CD14-positive monocyte (primary cell): ENCODE data around the gene FOXA3. TPM values are rescaled to one million over a fixed set of nuclear protein-coding genes. Genes with fewer than 3 reads are reported as not detected.

ENCODE experiments used
- DNase-seq, 3 donors: peaks; one replicate each; pipeline ENCODE4 v3.0.0-alpha.2; 2011 to 2022
- H2AFZ ChIP-seq: 2 replicates; pipeline ENCODE4 v1.6.0; 2012; ENCODE audit warnings: mild to moderate bottlenecking, low read depth, low read length, inconsistent platforms; ENCODE audit not compliant: insufficient read depth, poor library complexity, severe bottlenecking
- H3K27ac ChIP-seq, 2 donors: 1 replicate in 1 of 2; 2 replicates in 1 of 2; pipeline ENCODE4 v1.5.1; 2012 to 2013; ENCODE audit warnings: low read length in 2 of 2, control low read depth in 1 of 2, inconsistent platforms in 1 of 2, low read depth in 1 of 2, mild to moderate bottlenecking in 1 of 2
- H3K27me3 ChIP-seq, 2 donors: one replicate each; pipeline versions ENCODE4 v1.6.0 to v1.6.1; 2011 to 2013; ENCODE audit warnings: low read length in 2 of 2; ENCODE audit not compliant: control insufficient read depth in 2 of 2, insufficient read depth in 2 of 2
- H3K36me3 ChIP-seq, 2 donors: replicated peaks in 1 of 2; 1 replicate in 1 of 2; 2 replicates in 1 of 2; pipeline versions ENCODE4 v1.5.1 to v1.6.1; 2012 to 2013; ENCODE audit warnings: low read length in 2 of 2, control low read depth in 1 of 2, inconsistent platforms in 1 of 2, mild to moderate bottlenecking in 1 of 2; ENCODE audit not compliant: insufficient read depth in 2 of 2, control insufficient read depth in 1 of 2
- H3K4me1 ChIP-seq, 2 donors: 1 replicate in 1 of 2; 2 replicates in 1 of 2; pipeline versions ENCODE4 v1.5.1 to v1.6.1; 2012 to 2013; ENCODE audit warnings: low read length in 2 of 2, control low read depth in 1 of 2, inconsistent platforms in 1 of 2, mild to moderate bottlenecking in 1 of 2, moderate library complexity in 1 of 2; ENCODE audit not compliant: insufficient read depth in 2 of 2, control insufficient read depth in 1 of 2
- H3K4me2 ChIP-seq: replicated peaks from 2 replicates; pipeline ENCODE3; 2012; ENCODE audit warnings: low read length, moderate library complexity, mild to moderate bottlenecking; ENCODE audit not compliant: poor library complexity, severe bottlenecking; ENCODE audit errors: extremely low read depth
- H3K4me3 ChIP-seq, 3 experiments: fragments of 200-600 bp in 1 of 3; sonication (generic) in 1 of 3; replicated peaks in 1 of 3; 1 replicate in 2 of 3; 2 replicates in 1 of 3; pipeline ENCODE4 v1.5.1; 2011 to 2013; ENCODE audit warnings: low read length in 3 of 3, mild to moderate bottlenecking in 3 of 3, control low read depth in 2 of 3, low read depth in 2 of 3, inconsistent platforms in 1 of 3, moderate library complexity in 1 of 3
- H3K79me2 ChIP-seq: 2 replicates; pipeline ENCODE4 v1.6.0; 2012; ENCODE audit warnings: mild to moderate bottlenecking, control low read depth, inconsistent platforms, low read length, moderate library complexity; ENCODE audit not compliant: insufficient read depth
- H3K9ac ChIP-seq: 2 replicates; pipeline ENCODE4 v1.6.0; 2017; ENCODE audit warnings: low read length, mild to moderate bottlenecking; ENCODE audit not compliant: insufficient read depth, poor library complexity, severe bottlenecking
- H3K9me3 ChIP-seq, 2 donors: replicated peaks in 1 of 2; 1 replicate in 1 of 2; 2 replicates in 1 of 2; pipeline versions ENCODE4 v1.5.1 to v1.6.1; 2012 to 2013; ENCODE audit warnings: low read length in 2 of 2, control low read depth in 1 of 2; ENCODE audit not compliant: control insufficient read depth in 1 of 2, insufficient read depth in 1 of 2
- H4K20me1 ChIP-seq: 2 replicates; pipeline ENCODE4 v1.6.0; 2012; ENCODE audit warnings: mild to moderate bottlenecking, low read length, control low read depth, moderate library complexity; ENCODE audit not compliant: insufficient read depth
- H3K27ac Mint-ChIP-seq, 7 donors: one replicate each; pipeline ENCODE4 v1.8.0; 2020; ENCODE audit warnings: mild to moderate bottlenecking in 7 of 7, mixed read lengths in 7 of 7, moderate library complexity in 6 of 7, inconsistent platforms in 2 of 7
- H3K27me3 Mint-ChIP-seq, 3 donors: one replicate each; pipeline ENCODE4 v1.8.0; 2021 to 2022; ENCODE audit warnings: low read depth in 3 of 3, mild to moderate bottlenecking in 3 of 3, mixed read lengths in 3 of 3, moderate library complexity in 3 of 3, inconsistent platforms in 1 of 3
- H3K36me3 Mint-ChIP-seq, 2 donors: one replicate each; pipeline ENCODE4 v1.8.0; 2020; ENCODE audit warnings: mixed read lengths in 2 of 2, inconsistent platforms in 1 of 2, mild to moderate bottlenecking in 1 of 2
- H3K4me1 Mint-ChIP-seq: one replicate; pipeline ENCODE4 v1.8.0; 2020; ENCODE audit warnings: mild to moderate bottlenecking, mixed read lengths
- H3K4me3 Mint-ChIP-seq, 2 donors: one replicate each; pipeline ENCODE4 v1.8.0; 2020; ENCODE audit warnings: mild to moderate bottlenecking in 2 of 2, mixed read lengths in 2 of 2, moderate library complexity in 1 of 2
- H3K9me3 Mint-ChIP-seq, 7 donors: one replicate each; pipeline ENCODE4 v1.8.0; 2020 to 2022; ENCODE audit warnings: mixed read lengths in 7 of 7, mild to moderate bottlenecking in 6 of 7, moderate library complexity in 6 of 7, inconsistent platforms in 2 of 7
- WGBS: methylation state at CpG from one replicate; pipeline ENCODE4 v1.1.5; 2013; ENCODE audit warnings: missing lambda C conversion rate; ENCODE audit not compliant: insufficient coverage; 5-methylcytosine and 5-hydroxymethylcytosine counted together
- intact Hi-C, 2 donors: fragments of 100-400 bp; cut with micrococcal nuclease; formaldehyde crosslinking; loops; one replicate each; pipeline versions ENCODE4 v1.15.0 to v1.15.1; 2023
- polyA plus RNA-seq, 3 donors: library from polyadenylated mRNA; depleted of rRNA in 1 of 3; unstranded in 2 of 3; stranded (reverse) in 1 of 3; fragments of 300-500 nt in 2 of 3; fragments of >200 nt in 1 of 3; fragmentation: Illumina TruSeq in 2 of 3; gene quantifications; 1 replicate in 2 of 3; 2 replicates in 1 of 3; pipeline ENCODE4 v1.2.3, GENCODE V29; 2012 to 2021
- TF ChIP-seq, protein P1 (sequence below): fragments of 200-600 bp; IDR thresholded peaks from one replicate; pipeline ENCODE4 v1.8.0; 2022; ENCODE audit warnings: antibody characterized with exemption, mild to moderate bottlenecking

Gene FOXA3
- polyA plus RNA-seq, 3 donors, result not detected

DNA sequence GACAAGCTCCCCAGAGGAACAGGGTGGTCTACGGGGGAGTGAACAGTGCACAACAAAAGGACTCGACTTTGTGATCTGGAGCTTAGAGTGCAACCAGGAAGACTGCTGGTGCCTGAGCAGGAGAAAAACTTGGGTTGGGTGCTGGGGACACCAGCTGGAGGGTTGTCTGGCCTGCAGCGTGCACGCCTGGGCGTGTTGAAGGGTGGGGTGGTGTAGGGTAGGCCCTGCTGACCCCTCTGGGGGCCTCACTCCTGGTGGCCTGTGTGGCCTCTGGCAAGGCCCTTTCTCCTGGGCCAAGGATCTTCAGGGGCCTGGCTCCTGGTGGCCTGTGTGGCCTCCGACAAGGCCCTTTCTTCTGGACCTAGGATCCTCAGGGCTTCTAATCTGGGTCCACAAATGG, 44.4 kb upstream of the FOXA3 start:
- H2AFZ ChIP-seq, result no peak overlapping the region
- intact Hi-C loops, result loop anchor here (5.0 kb wide), 1 partner anchor 63 kb away; no protein-coding TSS in a partner anchor
- Mint-ChIP-seq H3K36me3 (peaks cover 44 to 60% of the 10 kb centered on the region in 2 donors), H3K4me3 (no peak overlapping the region), H3K4me1 (peaks cover 6% of the 10 kb centered on the region), H3K27me3 (peaks cover 16 to 26% (median 19%) of the 10 kb centered on the region in 3 donors), H3K9me3 (peaks cover 0 to 11% (median 0%) of the 10 kb centered on the region in 7 donors), H3K27ac (no peak overlapping the region)
- H3K79me2 ChIP-seq, result no peaks in the 10 kb centered on the region
- WGBS, result 96% methylated on average over 5 of the region's 6 CpGs
- H3K27ac ChIP-seq, result no peak overlapping the region
- H3K4me1 ChIP-seq, result peaks cover 9 to 10% of the 10 kb centered on the region in 2 donors
- H3K9me3 ChIP-seq, result peaks cover 0 to 3% of the 10 kb centered on the region in 2 donors
- peaks cover 53% of the 10 kb centered on the region for H4K20me1 ChIP-seq
- no peak overlapping the region for H3K4me3 ChIP-seq
- H3K36me3 ChIP-seq, result peaks cover 52 to 58% of the 10 kb centered on the region in 2 donors
- H3K9ac ChIP-seq, result no peak overlapping the region
- H3K27me3 ChIP-seq, result peaks cover 9 to 22% of the 10 kb centered on the region in 2 donors
- no peak for DNase-seq
- TF ChIP-seq, protein P1, sequence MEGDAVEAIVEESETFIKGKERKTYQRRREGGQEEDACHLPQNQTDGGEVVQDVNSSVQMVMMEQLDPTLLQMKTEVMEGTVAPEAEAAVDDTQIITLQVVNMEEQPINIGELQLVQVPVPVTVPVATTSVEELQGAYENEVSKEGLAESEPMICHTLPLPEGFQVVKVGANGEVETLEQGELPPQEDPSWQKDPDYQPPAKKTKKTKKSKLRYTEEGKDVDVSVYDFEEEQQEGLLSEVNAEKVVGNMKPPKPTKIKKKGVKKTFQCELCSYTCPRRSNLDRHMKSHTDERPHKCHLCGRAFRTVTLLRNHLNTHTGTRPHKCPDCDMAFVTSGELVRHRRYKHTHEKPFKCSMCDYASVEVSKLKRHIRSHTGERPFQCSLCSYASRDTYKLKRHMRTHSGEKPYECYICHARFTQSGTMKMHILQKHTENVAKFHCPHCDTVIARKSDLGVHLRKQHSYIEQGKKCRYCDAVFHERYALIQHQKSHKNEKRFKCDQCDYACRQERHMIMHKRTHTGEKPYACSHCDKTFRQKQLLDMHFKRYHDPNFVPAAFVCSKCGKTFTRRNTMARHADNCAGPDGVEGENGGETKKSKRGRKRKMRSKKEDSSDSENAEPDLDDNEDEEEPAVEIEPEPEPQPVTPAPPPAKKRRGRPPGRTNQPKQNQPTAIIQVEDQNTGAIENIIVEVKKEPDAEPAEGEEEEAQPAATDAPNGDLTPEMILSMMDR, result no peak
- no peak overlapping the region for H3K4me2 ChIP-seq

DNA sequence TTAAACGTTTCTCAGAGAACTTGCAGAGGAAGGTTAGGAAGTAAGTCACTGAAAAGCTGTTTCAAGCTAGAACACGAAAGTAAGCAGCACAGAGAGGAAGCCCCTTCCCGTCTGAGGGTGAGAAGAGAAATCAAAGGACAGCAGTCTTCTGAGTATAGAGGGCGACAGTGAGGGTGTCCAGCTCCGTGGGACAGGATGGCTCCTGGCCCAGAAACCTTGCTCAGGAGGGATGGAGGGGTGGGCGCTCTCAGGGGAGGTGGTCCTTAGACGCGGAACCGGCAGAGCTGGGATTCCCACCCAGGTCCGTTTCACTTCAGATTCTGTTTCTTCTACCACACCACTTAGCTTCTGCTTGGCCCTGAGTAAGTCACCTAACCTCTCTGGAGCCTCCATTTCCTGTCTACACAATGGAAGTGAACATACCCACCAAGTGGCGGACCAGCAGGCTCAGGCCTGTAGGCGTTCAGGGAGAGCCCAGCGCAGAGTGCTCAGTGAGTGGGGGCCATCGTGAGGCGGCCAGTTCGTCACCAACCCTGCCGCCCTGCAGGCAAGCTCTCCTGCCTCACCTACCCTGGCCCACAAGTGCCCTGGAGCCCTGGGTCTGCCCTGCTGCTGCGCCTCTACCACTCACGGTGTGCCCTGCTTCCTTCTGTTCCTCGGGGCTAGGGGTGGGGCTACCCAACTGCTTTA, 43.6 kb upstream of the FOXA3 start:
- peaks cover 6 to 14% of the 10 kb centered on the region in 2 donors for H3K27me3 ChIP-seq
- intact Hi-C loops, result no loop called here
- peak overlapping the region in 2 of 7 donors; percentile 21 to 42 for H3K27ac Mint-ChIP-seq
- H3K4me1 Mint-ChIP-seq, result peaks cover 4% of the 10 kb centered on the region
- H3K79me2 ChIP-seq, result no peaks in the 10 kb centered on the region
- peaks cover 59 to 66% of the 10 kb centered on the region in 2 donors for H3K36me3 ChIP-seq
- no peak overlapping the region for H3K27ac ChIP-seq
- no peak overlapping the region for H3K9ac ChIP-seq
- H2AFZ ChIP-seq, result no peak overlapping the region
- DNase-seq, result no peak
- H3K4me1 ChIP-seq, result peaks cover 7 to 8% of the 10 kb centered on the region in 2 donors
- H4K20me1 ChIP-seq, result peaks cover 52% of the 10 kb centered on the region
- peaks cover 0 to 5% (median 0%) of the 10 kb centered on the region in 7 donors for H3K9me3 Mint-ChIP-seq
- no peak overlapping the region for H3K4me3 Mint-ChIP-seq
- H3K27me3 Mint-ChIP-seq, result peaks cover 8 to 19% (median 11%) of the 10 kb centered on the region in 3 donors
- no peak overlapping the region for H3K4me3 ChIP-seq
- no peaks in the 10 kb centered on the region for H3K9me3 ChIP-seq
- 91% methylated on average over 16 of the region's 20 CpGs for WGBS
- peaks cover 50 to 68% of the 10 kb centered on the region in 2 donors for H3K36me3 Mint-ChIP-seq
- TF ChIP-seq, protein P1, result no peak
- no peak overlapping the region for H3K4me2 ChIP-seq
